ENCODE measurements around the gene CGRRF1.

Gene CGRRF1

DNA sequence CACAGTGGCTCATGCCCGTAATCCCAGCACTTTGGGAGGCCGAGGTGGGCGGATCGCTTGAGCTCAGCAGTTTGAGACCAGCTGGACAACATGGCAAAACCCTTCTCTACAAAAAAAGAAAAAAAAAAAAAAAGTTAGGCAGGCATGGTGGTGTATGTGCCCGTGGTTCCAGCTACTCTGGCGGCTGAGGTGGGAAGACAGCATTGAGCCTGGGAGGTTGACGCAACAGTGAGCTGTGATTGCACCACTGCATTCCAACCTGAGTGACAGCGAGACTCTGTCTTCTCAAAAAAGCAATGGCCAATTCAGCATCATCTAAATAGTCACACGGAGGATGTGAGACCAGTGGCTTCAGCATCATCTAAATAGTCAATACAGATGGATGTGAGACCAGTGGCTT is 46.8 kb downstream of the CGRRF1 start:
- no peaks in the 10 kb centered on the region for H3K27me3 ChIP-seq (ENCODE audit: control insufficient read depth in 5 of 5, insufficient read depth in 4 of 5, low read length in 5 of 5)
- H3K4me1 ChIP-seq (ENCODE audit: control insufficient read depth in 5 of 5, insufficient read depth in 5 of 5, low read length in 5 of 5): no peaks in the 10 kb centered on the region
- H3K36me3 ChIP-seq (ENCODE audit: control insufficient read depth in 5 of 5, insufficient read depth in 5 of 5, low read length in 5 of 5): no peaks in the 10 kb centered on the region
- H3K9ac ChIP-seq (ENCODE audit: low read length in 5 of 5): no peak overlapping the region
- H3K4me3 ChIP-seq (ENCODE audit: low read depth in 1 of 5, low read length in 5 of 5): no peak overlapping the region
- H3K27ac ChIP-seq (ENCODE audit: low read depth, low read length): no peak overlapping the region
- H3K9me3 ChIP-seq (ENCODE audit: control insufficient read depth in 5 of 5, low read length in 5 of 5): no peaks in the 10 kb centered on the region

GRCh38 chr14:54562334-54562733 is 52.6 kb downstream of the CGRRF1 start:
- Histone ChIP-seq H3K9ac (ENCODE audit: low read length in 5 of 5) (no peak overlapping the region), H3K4me1 (ENCODE audit: control insufficient read depth in 5 of 5, insufficient read depth in 5 of 5, low read length in 5 of 5) (peaks cover 0 to 20% (median 10%) of the 10 kb centered on the region in 5 donors), H3K36me3 (ENCODE audit: control insufficient read depth in 5 of 5, insufficient read depth in 5 of 5, low read length in 5 of 5) (no peaks in the 10 kb centered on the region), H3K27me3 (ENCODE audit: control insufficient read depth in 5 of 5, insufficient read depth in 4 of 5, low read length in 5 of 5) (no peaks in the 10 kb centered on the region), H3K4me3 (ENCODE audit: low read depth in 1 of 5, low read length in 5 of 5) (no peak overlapping the region), H3K9me3 (ENCODE audit: control insufficient read depth in 5 of 5, low read length in 5 of 5) (no peaks in the 10 kb centered on the region), H3K27ac (ENCODE audit: low read depth, low read length) (no peak overlapping the region)

- Histone ChIP-seq H3K4me3 (ENCODE audit: low read depth in 1 of 5, low read length in 5 of 5) (peak overlapping the region; percentile 73 to 92 (median 84)), H3K4me1 (ENCODE audit: control insufficient read depth in 5 of 5, insufficient read depth in 5 of 5, low read length in 5 of 5) (peaks cover 5 to 32% (median 21%) of the 10 kb centered on the region in 5 donors), H3K36me3 (ENCODE audit: control insufficient read depth in 5 of 5, insufficient read depth in 5 of 5, low read length in 5 of 5) (peaks cover 0 to 2% (median 0%) of the 10 kb centered on the region in 5 donors), H3K9ac (ENCODE audit: low read length in 5 of 5) (peak overlapping the region; percentile 50 to 99 (median 97)), H3K27me3 (ENCODE audit: control insufficient read depth in 5 of 5, insufficient read depth in 4 of 5, low read length in 5 of 5) (no peaks in the 10 kb centered on the region), H3K9me3 (ENCODE audit: control insufficient read depth in 5 of 5, low read length in 5 of 5) (no peaks in the 10 kb centered on the region), H3K27ac (ENCODE audit: low read depth, low read length) (peak overlapping the region; percentile 99)
Observed at GRCh38 chr14:54564071-54564867, 54.6 kb downstream of the CGRRF1 start.

DNA sequence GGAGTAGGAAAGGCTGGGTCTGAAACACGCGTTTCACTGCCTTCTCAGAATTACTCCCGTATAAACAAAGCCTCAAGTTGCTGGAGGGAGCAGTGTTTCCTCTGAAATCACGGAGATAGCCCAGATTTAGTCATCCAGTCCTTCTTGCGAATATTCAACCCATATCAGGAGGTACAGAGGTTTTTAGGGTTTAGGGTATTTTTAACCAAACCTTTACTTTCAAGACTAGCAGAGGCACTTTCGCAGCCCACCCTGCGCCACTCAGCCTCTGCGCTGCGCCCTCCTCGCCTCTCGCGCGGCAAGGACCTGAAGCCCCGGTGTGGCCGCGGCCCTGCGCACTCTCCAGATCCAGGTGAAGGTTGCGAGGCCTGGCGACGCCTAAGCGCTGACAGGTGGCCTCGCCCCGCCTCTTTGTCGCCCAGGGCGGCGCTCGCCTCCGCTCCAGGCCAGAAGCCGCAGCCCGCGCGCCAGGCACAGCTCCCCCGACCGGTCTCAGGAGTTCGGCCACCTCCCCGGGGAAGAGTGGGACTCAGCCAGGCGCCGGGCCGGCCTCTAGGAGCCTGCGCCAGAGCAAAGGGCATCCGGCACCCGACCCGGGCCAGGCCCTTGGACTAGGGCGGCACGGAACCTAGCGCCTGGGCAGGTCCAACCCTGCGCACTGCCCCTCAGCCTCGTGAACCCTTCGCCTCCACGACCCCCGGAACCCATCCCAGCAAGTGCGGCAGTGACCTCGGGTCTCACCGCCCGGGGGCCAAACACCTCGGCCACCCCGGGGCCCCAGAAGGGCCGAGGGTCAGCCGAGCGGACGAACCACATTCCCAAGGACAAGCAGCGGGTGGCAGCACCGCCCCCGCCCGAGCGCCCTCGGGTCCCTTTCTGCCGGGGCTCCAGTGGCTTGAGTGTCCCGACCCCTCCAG is 55.4 kb downstream of the CGRRF1 start:
- peaks cover 5 to 39% (median 29%) of the 10 kb centered on the region in 5 donors for H3K4me1 ChIP-seq (ENCODE audit: control insufficient read depth in 5 of 5, insufficient read depth in 5 of 5, low read length in 5 of 5)
- peak overlapping the region; percentile 84 to 99 (median 97) for H3K9ac ChIP-seq (ENCODE audit: low read length in 5 of 5)
- no peaks in the 10 kb centered on the region for H3K27me3 ChIP-seq (ENCODE audit: control insufficient read depth in 5 of 5, insufficient read depth in 4 of 5, low read length in 5 of 5)
- peaks cover 0 to 4% (median 0%) of the 10 kb centered on the region in 5 donors for H3K36me3 ChIP-seq (ENCODE audit: control insufficient read depth in 5 of 5, insufficient read depth in 5 of 5, low read length in 5 of 5)
- H3K9me3 ChIP-seq (ENCODE audit: control insufficient read depth in 5 of 5, low read length in 5 of 5): no peaks in the 10 kb centered on the region
- H3K4me3 ChIP-seq (ENCODE audit: low read depth in 1 of 5, low read length in 5 of 5): peak overlapping the region; percentile 73 to 92 (median 84)
- peak overlapping the region; percentile 99 for H3K27ac ChIP-seq (ENCODE audit: low read depth, low read length)

DNA sequence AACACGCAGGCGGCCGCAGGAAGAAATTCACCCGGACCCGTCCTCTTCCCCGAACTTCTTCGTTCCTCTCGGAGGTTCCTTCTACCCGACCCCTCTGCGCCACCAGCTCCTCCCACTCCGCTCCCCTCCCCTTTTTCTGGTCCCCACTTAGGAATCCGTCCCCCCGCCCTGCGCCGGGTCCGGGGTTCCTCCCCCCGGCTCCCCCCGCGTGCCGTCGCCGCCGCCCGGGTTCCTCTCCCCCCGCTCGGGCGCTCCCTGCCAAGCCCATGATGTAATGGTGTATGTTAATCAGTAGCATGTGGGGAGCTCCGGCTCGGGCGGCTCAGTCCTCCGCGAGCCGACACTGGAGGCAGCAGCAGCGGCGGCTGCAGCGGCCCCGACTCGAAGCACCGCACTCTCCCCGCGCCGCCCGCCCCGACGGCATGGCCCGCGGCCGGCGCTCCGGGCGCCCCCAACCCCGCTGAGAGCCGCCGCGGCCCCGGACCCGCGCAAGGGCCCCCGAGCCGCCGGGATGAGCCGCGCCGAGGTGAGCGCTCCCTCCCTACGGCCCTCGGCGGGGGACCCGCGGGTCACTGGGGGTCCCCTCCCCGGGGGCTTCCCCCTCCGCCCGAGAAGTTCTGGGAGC is 56.2 kb downstream of the CGRRF1 start:
- peak overlapping the region; percentile 99 for H3K27ac ChIP-seq (ENCODE audit: low read depth, low read length)
- H3K27me3 ChIP-seq (ENCODE audit: control insufficient read depth in 5 of 5, insufficient read depth in 4 of 5, low read length in 5 of 5): no peaks in the 10 kb centered on the region
- peaks cover 0 to 4% (median 0%) of the 10 kb centered on the region in 5 donors for H3K36me3 ChIP-seq (ENCODE audit: control insufficient read depth in 5 of 5, insufficient read depth in 5 of 5, low read length in 5 of 5)
- peak overlapping the region; percentile 84 to 99 (median 97) for H3K9ac ChIP-seq (ENCODE audit: low read length in 5 of 5)
- H3K4me3 ChIP-seq (ENCODE audit: low read depth in 1 of 5, low read length in 5 of 5): peak overlapping the region; percentile 50 to 92 (median 84)
- peaks cover 5 to 44% (median 34%) of the 10 kb centered on the region in 5 donors for H3K4me1 ChIP-seq (ENCODE audit: control insufficient read depth in 5 of 5, insufficient read depth in 5 of 5, low read length in 5 of 5)
- H3K9me3 ChIP-seq (ENCODE audit: control insufficient read depth in 5 of 5, low read length in 5 of 5): no peaks in the 10 kb centered on the region

DNA sequence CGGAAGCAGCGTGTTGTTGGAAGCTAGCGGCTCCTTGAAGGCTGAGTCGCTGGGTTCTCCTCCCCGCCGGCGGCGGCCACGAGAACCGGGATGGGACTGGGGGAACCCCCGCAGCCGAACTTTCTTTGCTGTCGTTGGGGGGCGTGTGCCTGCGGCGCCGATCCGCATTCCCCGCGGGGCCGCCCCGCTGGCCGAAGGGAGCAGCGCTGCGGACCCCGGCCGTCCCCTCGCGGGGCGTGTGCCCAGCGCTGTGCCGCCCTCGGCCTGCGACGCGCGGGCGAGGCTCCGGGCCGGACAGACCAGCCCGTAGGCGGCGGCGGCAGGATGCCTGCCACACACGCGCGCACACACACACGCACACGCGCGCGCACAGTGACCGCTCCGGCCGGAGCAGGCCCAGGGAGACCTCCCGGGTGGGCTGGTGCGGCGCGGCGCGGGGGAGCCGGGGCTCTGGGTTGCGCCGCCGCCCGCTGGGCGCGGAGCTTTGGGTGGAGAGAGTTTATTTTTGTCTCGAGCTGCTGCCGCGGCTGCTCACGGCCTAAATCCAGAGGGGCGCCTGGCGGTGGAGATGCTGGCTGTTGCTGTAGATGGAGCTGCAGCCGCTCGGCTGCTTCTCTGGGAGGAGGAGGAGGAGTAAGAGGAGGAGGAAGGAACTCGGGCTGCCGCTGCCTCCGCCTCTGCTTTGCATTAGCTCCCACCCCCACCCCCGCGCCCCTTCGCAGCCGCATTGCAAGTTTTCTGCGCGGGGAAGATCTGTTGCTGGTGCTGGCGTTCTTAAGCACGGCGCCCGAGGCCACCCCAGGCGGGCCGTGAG is 56.9 kb downstream of the CGRRF1 start, which contains the start of gene SAMD4A:
TSS of gene SAMD4A (plus strand) at position 719 of the 814 bp plus-strand sequence. CDS start 789 bp downstream, outside the sequence.
- peak within 1 kb of the TSS; percentile 56 to 99 (median 95) for H3K9ac ChIP-seq (ENCODE audit: low read length in 5 of 5)
- H3K27me3 ChIP-seq (ENCODE audit: control insufficient read depth in 5 of 5, insufficient read depth in 4 of 5, low read length in 5 of 5): no peaks in the 10 kb centered on the region
- no peaks in the 10 kb centered on the region for H3K9me3 ChIP-seq (ENCODE audit: control insufficient read depth in 5 of 5, low read length in 5 of 5)

DNA sequence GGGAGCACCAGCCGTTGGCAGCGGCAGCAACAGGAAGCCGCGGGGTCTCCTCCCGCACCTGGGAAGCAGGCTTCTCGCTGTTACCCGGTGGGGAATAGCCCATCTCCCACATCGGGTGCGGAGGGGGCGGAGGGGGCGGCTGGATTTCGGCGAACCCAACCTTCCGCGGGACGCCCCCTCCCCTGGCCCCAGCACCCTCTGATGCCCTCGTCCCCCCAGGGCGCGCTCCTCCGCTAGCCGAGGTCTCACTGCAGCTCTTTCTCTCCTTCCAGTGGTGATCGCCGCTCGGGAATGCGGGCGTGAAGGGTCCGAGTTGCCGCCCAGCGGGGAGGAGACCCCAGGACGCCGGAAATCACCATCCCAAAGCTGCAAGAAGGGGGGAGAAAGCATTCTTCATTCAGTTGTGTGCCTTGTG is 57.5 kb downstream of the CGRRF1 start:
- Histone ChIP-seq H3K4me1 (ENCODE audit: control insufficient read depth in 5 of 5, insufficient read depth in 5 of 5, low read length in 5 of 5) (peaks cover 5 to 44% (median 34%) of the 10 kb centered on the region in 5 donors), H3K9ac (ENCODE audit: low read length in 5 of 5) (peak overlapping the region; percentile 56 to 99 (median 88)), H3K9me3 (ENCODE audit: control insufficient read depth in 5 of 5, low read length in 5 of 5) (peaks cover 0 to 4% (median under 1%) of the 10 kb centered on the region in 5 donors), H3K36me3 (ENCODE audit: control insufficient read depth in 5 of 5, insufficient read depth in 5 of 5, low read length in 5 of 5) (peaks cover 0 to 12% (median 5%) of the 10 kb centered on the region in 5 donors), H3K27me3 (ENCODE audit: control insufficient read depth in 5 of 5, insufficient read depth in 4 of 5, low read length in 5 of 5) (no peaks in the 10 kb centered on the region), H3K27ac (ENCODE audit: low read depth, low read length) (peak overlapping the region; percentile 99), H3K4me3 (ENCODE audit: low read depth in 1 of 5, low read length in 5 of 5) (peak overlapping the region; percentile 77 to 92 (median 84))

More for the DNA sequence above, 56.9 kb downstream of the CGRRF1 start, which contains the start of gene SAMD4A:
- Histone ChIP-seq H3K4me3 (ENCODE audit: low read depth in 1 of 5, low read length in 5 of 5) (peak within 1 kb of the TSS; percentile 77 to 92 (median 84)), H3K27ac (ENCODE audit: low read depth, low read length) (peak within 1 kb of the TSS; percentile 99), H3K36me3 (ENCODE audit: control insufficient read depth in 5 of 5, insufficient read depth in 5 of 5, low read length in 5 of 5) (peaks cover 0 to 8% (median 0%) of the 10 kb centered on the region in 5 donors), H3K4me1 (ENCODE audit: control insufficient read depth in 5 of 5, insufficient read depth in 5 of 5, low read length in 5 of 5) (peaks cover 5 to 44% (median 34%) of the 10 kb centered on the region in 5 donors)

DNA sequence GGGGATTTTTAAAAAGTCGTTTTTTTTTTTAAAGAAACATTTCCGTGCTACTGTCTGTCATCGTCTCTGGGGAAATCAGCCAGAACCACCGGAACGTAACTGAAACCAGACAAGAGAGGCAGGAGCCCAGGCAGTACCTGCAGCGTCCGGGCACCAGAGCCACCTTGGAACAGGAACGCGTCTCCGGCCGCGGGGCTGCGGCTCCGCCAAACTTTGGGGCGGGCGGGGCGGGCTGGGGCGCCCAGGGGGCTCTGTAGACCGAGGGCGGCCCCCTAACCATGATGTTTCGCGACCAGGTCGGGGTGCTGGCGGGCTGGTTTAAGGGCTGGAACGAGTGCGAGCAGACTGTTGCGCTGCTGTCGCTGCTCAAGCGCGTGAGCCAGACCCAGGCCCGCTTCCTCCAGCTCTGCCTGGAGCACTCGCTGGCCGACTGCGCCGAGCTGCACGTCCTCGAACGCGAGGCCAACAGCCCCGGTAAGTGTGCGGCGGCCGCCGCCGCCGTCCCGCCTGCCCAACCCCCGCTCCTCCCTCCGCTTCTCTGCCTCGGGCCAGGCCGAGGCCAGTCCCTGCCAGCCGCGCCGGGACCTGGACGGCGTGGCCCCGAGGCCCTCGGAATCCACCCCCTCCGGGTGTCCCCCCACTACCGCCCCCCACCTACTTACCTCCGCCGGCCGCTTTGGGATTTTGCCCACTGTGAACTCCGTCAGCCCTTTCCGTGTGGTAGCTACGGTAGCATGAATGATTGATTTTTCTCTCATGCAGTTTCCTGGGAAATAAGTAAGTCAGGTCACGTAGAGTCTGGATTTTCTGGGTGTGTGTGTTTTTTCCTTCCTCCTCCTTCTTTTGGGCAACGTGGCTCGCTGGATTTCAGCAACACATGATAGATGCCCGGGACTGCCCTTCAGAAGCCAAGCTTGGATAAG is 58.2 kb downstream of the CGRRF1 start:
- no peaks in the 10 kb centered on the region for H3K27me3 ChIP-seq (ENCODE audit: control insufficient read depth in 5 of 5, insufficient read depth in 4 of 5, low read length in 5 of 5)
- peak overlapping the region; percentile 99 for H3K27ac ChIP-seq (ENCODE audit: low read depth, low read length)
- peak overlapping the region; percentile 80 to 92 (median 84) for H3K4me3 ChIP-seq (ENCODE audit: low read depth in 1 of 5, low read length in 5 of 5)
- H3K4me1 ChIP-seq (ENCODE audit: control insufficient read depth in 5 of 5, insufficient read depth in 5 of 5, low read length in 5 of 5): peaks cover 5 to 44% (median 34%) of the 10 kb centered on the region in 5 donors
- H3K36me3 ChIP-seq (ENCODE audit: control insufficient read depth in 5 of 5, insufficient read depth in 5 of 5, low read length in 5 of 5): peaks cover 0 to 12% (median 7%) of the 10 kb centered on the region in 5 donors
- peaks cover 0 to 7% (median 3%) of the 10 kb centered on the region in 5 donors for H3K9me3 ChIP-seq (ENCODE audit: control insufficient read depth in 5 of 5, low read length in 5 of 5)
- H3K9ac ChIP-seq (ENCODE audit: low read length in 5 of 5): peak overlapping the region; percentile 56 to 99 (median 88)
